ENCODE data around the gene MSN. TPM values are rescaled to one million over a fixed set of nuclear protein-coding genes. Genes with fewer than 3 reads are reported as not detected.

MSN gene
- total RNA-seq, 2 experiments from 2014 or later = 268 to 273 TPM

DNA sequence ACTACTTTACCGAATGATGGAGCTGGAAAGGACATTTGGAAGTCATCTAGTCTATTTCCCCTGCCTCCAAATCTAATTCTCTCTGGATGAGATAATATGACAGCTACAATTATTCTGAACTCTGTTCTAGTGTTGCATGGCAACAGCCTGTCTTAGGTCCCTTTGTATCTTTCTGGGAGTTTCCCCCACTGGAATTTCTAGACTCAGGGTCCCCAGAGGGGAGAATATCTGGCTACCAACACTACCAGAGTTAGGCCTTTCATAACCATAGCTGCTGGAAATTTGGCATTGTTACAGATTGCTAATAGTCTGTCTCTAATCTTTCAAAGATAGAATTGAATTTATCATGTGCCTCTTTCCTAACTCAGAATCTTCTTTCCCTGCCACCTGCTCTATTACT is 4.5 kb downstream of the MSN start:
- Mint-ChIP-seq H3K27ac (peak overlapping the region; percentile 93), H3K4me1 (ENCODE audit: low read depth) (peaks cover 83% of the 10 kb centered on the region), H3K36me3 (ENCODE audit: low read depth) (peaks cover 84% of the 10 kb centered on the region), H3K27me3 (no peaks in the 10 kb centered on the region), H3K9me3 (no peaks in the 10 kb centered on the region), H3K4me3 (peak overlapping the region; percentile 87)
- H3K4me1 ChIP-seq (ENCODE audit: insufficient read depth, low read length) = peaks cover 53% of the 10 kb centered on the region
- ATAC-seq (ENCODE audit: poor library complexity) (no peak), DNase-seq (no peak)
- peak overlapping the region; percentile 73 for H3K4me3 ChIP-seq (ENCODE audit: low read length)
- POLR2A ChIA-PET = interaction anchor here (1.3 to 2.2 kb wide), 4 partner anchors 14 to 75 kb away, joined by 3 to 7 read pairs (median 4); no protein-coding TSS in a partner anchor
- intact Hi-C loops (cut with DNase I, micrococcal nuclease) = loop anchor here in 1 of 2 experiments (5.0 kb wide), 1 partner anchor 45 kb away; no protein-coding TSS in a partner anchor
- H3K36me3 ChIP-seq (ENCODE audit: insufficient read depth, low read length) = peaks cover 18% of the 10 kb centered on the region
- CTCF ChIA-PET = interaction anchor here (1.7 to 1.8 kb wide), 2 partner anchors 32 to 35 kb away, joined by 5 read pairs; no protein-coding TSS in a partner anchor
- TF ChIP-seq, protein P1, sequence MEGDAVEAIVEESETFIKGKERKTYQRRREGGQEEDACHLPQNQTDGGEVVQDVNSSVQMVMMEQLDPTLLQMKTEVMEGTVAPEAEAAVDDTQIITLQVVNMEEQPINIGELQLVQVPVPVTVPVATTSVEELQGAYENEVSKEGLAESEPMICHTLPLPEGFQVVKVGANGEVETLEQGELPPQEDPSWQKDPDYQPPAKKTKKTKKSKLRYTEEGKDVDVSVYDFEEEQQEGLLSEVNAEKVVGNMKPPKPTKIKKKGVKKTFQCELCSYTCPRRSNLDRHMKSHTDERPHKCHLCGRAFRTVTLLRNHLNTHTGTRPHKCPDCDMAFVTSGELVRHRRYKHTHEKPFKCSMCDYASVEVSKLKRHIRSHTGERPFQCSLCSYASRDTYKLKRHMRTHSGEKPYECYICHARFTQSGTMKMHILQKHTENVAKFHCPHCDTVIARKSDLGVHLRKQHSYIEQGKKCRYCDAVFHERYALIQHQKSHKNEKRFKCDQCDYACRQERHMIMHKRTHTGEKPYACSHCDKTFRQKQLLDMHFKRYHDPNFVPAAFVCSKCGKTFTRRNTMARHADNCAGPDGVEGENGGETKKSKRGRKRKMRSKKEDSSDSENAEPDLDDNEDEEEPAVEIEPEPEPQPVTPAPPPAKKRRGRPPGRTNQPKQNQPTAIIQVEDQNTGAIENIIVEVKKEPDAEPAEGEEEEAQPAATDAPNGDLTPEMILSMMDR (IDR thresholded peaks at IDR 0.05) = no peak
- no peaks in the 10 kb centered on the region for H3K27me3 ChIP-seq (ENCODE audit: control insufficient read depth in 1 of 2, insufficient read depth in 2 of 2, low read length in 2 of 2)
- peak overlapping the region; percentile 46 to 49 for H3K27ac ChIP-seq (ENCODE audit: low read depth in 1 of 2, low read length in 2 of 2)
- no peaks in the 10 kb centered on the region for H3K9me3 ChIP-seq (ENCODE audit: control insufficient read depth in 1 of 2, insufficient read depth in 1 of 2, low read length in 2 of 2)

DNA sequence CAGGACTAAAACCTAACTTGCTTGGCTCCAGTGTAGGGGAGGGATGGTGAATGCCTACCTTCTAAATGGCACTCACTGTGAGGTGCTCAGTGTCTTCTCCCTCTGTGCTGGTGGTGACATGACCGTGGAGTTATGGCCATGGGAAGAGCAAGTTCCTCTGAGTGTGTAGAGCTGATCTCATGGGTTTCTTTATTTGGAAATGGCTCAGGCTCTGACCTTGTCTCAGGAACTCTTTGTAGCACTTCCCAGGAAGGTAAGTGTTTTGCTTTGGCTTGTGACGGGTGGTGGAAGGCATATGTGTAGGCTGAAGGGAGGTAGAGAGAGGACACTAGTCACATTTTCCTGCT is 6.4 kb downstream of the MSN start:
- H3K27ac Mint-ChIP-seq = peak overlapping the region; percentile 93
- Histone ChIP-seq H3K36me3 (ENCODE audit: insufficient read depth, low read length) (peaks cover 21% of the 10 kb centered on the region), H3K27me3 (ENCODE audit: control insufficient read depth in 1 of 2, insufficient read depth in 2 of 2, low read length in 2 of 2) (no peaks in the 10 kb centered on the region), H3K9me3 (ENCODE audit: control insufficient read depth in 1 of 2, insufficient read depth in 1 of 2, low read length in 2 of 2) (no peaks in the 10 kb centered on the region), H3K27ac (ENCODE audit: low read depth in 1 of 2, low read length in 2 of 2) (peak overlapping the region; percentile 50 to 65), H3K4me3 (ENCODE audit: low read length) (peak overlapping the region; percentile 44), H3K4me1 (ENCODE audit: insufficient read depth, low read length) (peaks cover 67% of the 10 kb centered on the region)
- H3K9me3 Mint-ChIP-seq = no peaks in the 10 kb centered on the region
- H3K27me3 Mint-ChIP-seq = no peaks in the 10 kb centered on the region
- ChIA-PET CTCF (interaction anchor here (1.2 to 1.3 kb wide), 2 partner anchors 28 to 78 kb away, joined by 4 to 7 read pairs; no protein-coding TSS in a partner anchor), POLR2A (interaction anchor here (1.1 to 3.5 kb wide), 5 partner anchors 16 to 77 kb away, joined by 3 to 16 read pairs (median 7); no protein-coding TSS in a partner anchor)
- no peak for DNase-seq
- peak overlapping the region; percentile 87 for H3K4me3 Mint-ChIP-seq
- peaks cover 89% of the 10 kb centered on the region for H3K4me1 Mint-ChIP-seq (ENCODE audit: low read depth)
- TF ChIP-seq, protein P1 (IDR thresholded peaks at IDR 0.05) = no peak
- peaks cover 87% of the 10 kb centered on the region for H3K36me3 Mint-ChIP-seq (ENCODE audit: low read depth)
- ATAC-seq (ENCODE audit: poor library complexity) = no peak
- intact Hi-C loops (cut with DNase I, micrococcal nuclease) = loop anchor here (1.0 to 5.0 kb wide), 3 partner anchors 11 to 43 kb away; no protein-coding TSS in a partner anchor

DNA sequence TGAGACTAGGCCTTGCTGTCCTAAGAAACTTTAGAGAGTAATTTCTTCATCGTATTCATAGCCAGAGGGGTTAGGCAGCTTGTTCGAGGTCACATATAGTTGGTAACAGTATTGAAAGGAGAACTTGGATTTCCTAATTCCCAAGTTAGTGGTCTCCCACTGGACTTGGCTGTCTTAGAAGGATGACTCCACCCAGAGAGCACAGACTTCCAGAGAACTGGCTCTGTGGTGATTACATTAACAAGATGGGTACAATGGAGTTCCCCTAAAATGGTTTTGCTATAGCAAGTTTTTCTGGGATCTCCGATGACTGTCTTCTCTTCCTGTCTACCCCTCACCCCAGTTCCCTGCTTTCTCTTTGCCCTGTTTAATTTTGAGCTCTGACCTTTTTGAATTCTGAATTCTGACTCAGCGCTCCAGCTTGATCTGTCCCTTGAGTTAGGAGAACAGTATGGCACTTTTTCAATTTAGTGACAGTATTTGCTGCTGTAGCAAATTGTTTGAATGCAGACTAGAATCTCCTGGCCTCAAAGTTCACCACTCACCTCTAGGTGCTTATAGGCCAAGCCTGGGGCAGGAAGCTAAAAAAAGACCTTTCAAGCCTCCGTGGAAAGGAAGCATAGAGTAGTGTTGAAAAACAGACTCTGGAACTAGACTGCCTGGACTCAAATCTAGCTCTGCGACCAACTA is 6.9 kb downstream of the MSN start:
- intact Hi-C loops (cut with DNase I, micrococcal nuclease) = loop anchor here (1.0 to 5.0 kb wide), 3 partner anchors 11 to 43 kb away; no protein-coding TSS in a partner anchor
- H3K27ac ChIP-seq (ENCODE audit: low read depth in 1 of 2, low read length in 2 of 2) = peak overlapping the region; percentile 50 to 65
- H3K4me1 Mint-ChIP-seq (ENCODE audit: low read depth) = peaks cover 92% of the 10 kb centered on the region
- peak; percentile 68 for ATAC-seq (ENCODE audit: poor library complexity)
- ChIA-PET POLR2A (interaction anchor here (0.7 to 3.5 kb wide), 7 partner anchors 10 to 73 kb away, joined by 3 to 16 read pairs (median 5); no protein-coding TSS in a partner anchor), CTCF (interaction anchor here (1.2 to 1.3 kb wide), 3 partner anchors 27 to 78 kb away, joined by 3 to 7 read pairs (median 4); no protein-coding TSS in a partner anchor)
- peaks cover 21% of the 10 kb centered on the region for H3K36me3 ChIP-seq (ENCODE audit: insufficient read depth, low read length)
- H3K4me3 Mint-ChIP-seq = peak overlapping the region; percentile 87
- H3K9me3 Mint-ChIP-seq = no peaks in the 10 kb centered on the region
- TF ChIP-seq, protein P1 (IDR thresholded peaks at IDR 0.05) = no peak
- H3K27me3 Mint-ChIP-seq = no peaks in the 10 kb centered on the region
- DNase-seq = peak in 5 of 14 experiments; percentile 8 to 64 (median 53)
- no peaks in the 10 kb centered on the region for H3K27me3 ChIP-seq (ENCODE audit: control insufficient read depth in 1 of 2, insufficient read depth in 2 of 2, low read length in 2 of 2)
- H3K9me3 ChIP-seq (ENCODE audit: control insufficient read depth in 1 of 2, insufficient read depth in 1 of 2, low read length in 2 of 2) = no peaks in the 10 kb centered on the region
- H3K36me3 Mint-ChIP-seq (ENCODE audit: low read depth) = peaks cover 87% of the 10 kb centered on the region
- H3K27ac Mint-ChIP-seq = peak overlapping the region; percentile 93
- H3K4me1 ChIP-seq (ENCODE audit: insufficient read depth, low read length) = peaks cover 72% of the 10 kb centered on the region
- peak overlapping the region; percentile 44 for H3K4me3 ChIP-seq (ENCODE audit: low read length)

All from CD4-positive, alpha-beta T cell (primary cell).